Fibroblast of lung (primary cell): Measurements from ENCODE around the gene N4BP3. TPM values are rescaled to one million over a fixed set of nuclear protein-coding genes. Genes with fewer than 3 reads are reported as not detected.

Source experiments
- DNase-seq, 2 donors: peaks; one replicate each; pipeline versions ENCODE4 v3.0.0 to v3.0.0-alpha.2; 2010; ENCODE audit warnings: low read depth in 2 of 2
- H2AFZ ChIP-seq: 2 replicates; pipeline ENCODE4 v1.5.1; 2012; ENCODE audit warnings: low read length, control low read depth, inconsistent platforms
- H3K27ac ChIP-seq: 2 replicates; pipeline ENCODE4 v1.5.1; 2011; ENCODE audit warnings: low read length, control low read depth; ENCODE audit not compliant: insufficient read depth
- H3K27me3 ChIP-seq: 2 replicates; pipeline ENCODE4 v1.5.1; 2011; ENCODE audit warnings: mild to moderate bottlenecking, low read length; ENCODE audit not compliant: control insufficient read depth, insufficient read depth
- H3K36me3 ChIP-seq: 2 replicates; pipeline ENCODE4 v1.5.1; 2011; ENCODE audit warnings: low read length; ENCODE audit not compliant: control insufficient read depth, insufficient read depth
- H3K4me1 ChIP-seq: 2 replicates; pipeline ENCODE4 v1.5.1; 2011; ENCODE audit warnings: low read length; ENCODE audit not compliant: control insufficient read depth, insufficient read depth; ENCODE audit errors: extremely low read depth
- H3K4me2 ChIP-seq: 2 replicates; pipeline ENCODE4 v1.5.1; 2011; ENCODE audit warnings: low read length, control low read depth; ENCODE audit not compliant: insufficient read depth; ENCODE audit errors: extremely low read depth
- H3K4me3 ChIP-seq, 4 experiments: fragments of 200-600 bp in 1 of 4; sonication (generic) in 1 of 4; replicated peaks in 1 of 4; 2 replicates each; pipeline ENCODE4 v1.5.1; 2011 to 2016; ENCODE audit warnings: low read length in 4 of 4, low read depth in 3 of 4, mild to moderate bottlenecking in 3 of 4, control low read depth in 2 of 4, inconsistent platforms in 1 of 4, mixed read lengths in 1 of 4; ENCODE audit not compliant: insufficient read depth in 1 of 4; ENCODE audit errors: control extremely low read depth in 1 of 4
- H3K79me2 ChIP-seq: 2 replicates; pipeline ENCODE4 v1.5.1; 2012; ENCODE audit warnings: mild to moderate bottlenecking, low read length, inconsistent platforms; ENCODE audit not compliant: control insufficient read depth, insufficient read depth
- H3K9ac ChIP-seq: 2 replicates; pipeline ENCODE4 v1.5.1; 2011; ENCODE audit warnings: mild to moderate bottlenecking, low read length, control low read depth; ENCODE audit not compliant: insufficient read depth
- H3K9me3 ChIP-seq: 2 replicates; pipeline ENCODE4 v1.5.1; 2012; ENCODE audit warnings: low read depth, low read length; ENCODE audit not compliant: control insufficient read depth, insufficient read depth
- H4K20me1 ChIP-seq: 2 replicates; pipeline ENCODE4 v1.5.1; 2011; ENCODE audit warnings: low read length; ENCODE audit not compliant: control insufficient read depth, insufficient read depth; ENCODE audit errors: extremely low read depth
- EZH2 ChIP-seq: IDR thresholded peaks from 2 replicates; pipeline ENCODE4 v1.5.1; 2012; ENCODE audit warnings: low read length, control low read depth, mild to moderate bottlenecking; ENCODE audit errors: missing control alignments
- polyA plus RNA-seq, 2 donors: library from polyadenylated mRNA; depleted of rRNA in 1 of 2; stranded (reverse) in 1 of 2; unstranded in 1 of 2; fragments of >200 nt; gene quantifications; 2 replicates each; pipeline ENCODE4 v1.2.1, GENCODE V29; 2011 to 2012; ENCODE audit warnings: missing spikeins in 1 of 2
- total RNA-seq: library from RNA; depleted of rRNA; stranded (reverse); fragments of >200 nt; gene quantifications from 2 replicates; pipeline ENCODE4 v1.2.1, GENCODE V29; 2014
- TF ChIP-seq, protein P1 (sequence below), 2 donors: IDR thresholded peaks in 1 of 2; conservative IDR thresholded peaks in 1 of 2; 1 replicate in 1 of 2; 2 replicates in 1 of 2; pipeline ENCODE4 v1.5.1; 2011 to 2012; ENCODE audit warnings: low read length in 2 of 2, control low read depth in 1 of 2, inconsistent platforms in 1 of 2, low read depth in 1 of 2, mild to moderate bottlenecking in 1 of 2

N4BP3 gene
- total and polyA plus RNA-seq, 2 donors (not counting 1 experiment from before 2014, with no cell fraction given): 0.19 to 0.83 TPM

DNA sequence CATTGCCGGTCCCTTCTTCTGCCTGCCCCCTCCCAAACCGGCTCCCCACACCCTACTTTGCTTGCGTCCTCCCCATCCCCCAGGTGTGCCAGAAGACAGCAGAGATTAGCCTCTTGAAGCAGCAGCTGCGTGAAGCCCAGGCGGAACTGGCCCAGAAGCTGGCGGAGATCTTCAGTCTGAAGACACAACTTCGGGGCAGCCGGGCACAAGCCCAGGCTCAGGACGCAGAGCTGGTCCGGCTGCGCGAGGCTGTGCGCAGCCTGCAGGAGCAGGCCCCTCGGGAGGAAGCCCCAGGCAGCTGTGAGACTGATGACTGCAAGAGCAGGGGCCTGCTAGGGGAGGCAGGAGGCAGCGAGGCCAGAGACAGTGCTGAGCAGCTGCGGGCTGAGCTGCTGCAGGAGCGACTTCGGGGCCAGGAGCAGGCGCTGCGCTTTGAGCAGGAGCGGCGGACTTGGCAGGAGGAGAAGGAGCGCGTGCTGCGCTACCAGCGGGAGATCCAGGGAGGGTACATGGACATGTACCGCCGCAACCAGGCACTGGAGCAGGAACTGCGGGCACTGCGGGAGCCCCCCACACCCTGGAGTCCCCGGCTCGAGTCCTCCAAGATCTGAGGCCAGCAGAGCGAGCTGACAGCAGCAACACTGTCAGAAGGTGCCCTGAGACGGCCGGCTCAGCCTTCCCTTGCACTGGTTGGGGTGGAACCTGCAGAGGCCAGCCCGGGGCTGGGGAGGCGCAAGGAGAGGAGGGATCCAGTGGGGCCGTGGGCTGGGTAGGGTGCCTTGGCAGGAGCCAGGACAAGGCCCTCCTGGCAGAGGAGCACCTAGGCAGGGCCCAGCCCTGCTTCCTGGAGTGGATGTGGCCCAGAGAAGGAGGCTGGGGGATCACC is 8.3 kb downstream of the N4BP3 start:
- H3K36me3 ChIP-seq: no peaks in the 10 kb centered on the region
- H3K27me3 ChIP-seq: peaks cover 14% of the 10 kb centered on the region
- DNase-seq: peak in 1 of 2 donors; percentile 9
- H3K27ac ChIP-seq: no peak overlapping the region
- H3K9me3 ChIP-seq: no peaks in the 10 kb centered on the region
- H2AFZ ChIP-seq: peak overlapping the region; percentile 36
- TF ChIP-seq EZH2: no peak
- TF ChIP-seq, protein P1, sequence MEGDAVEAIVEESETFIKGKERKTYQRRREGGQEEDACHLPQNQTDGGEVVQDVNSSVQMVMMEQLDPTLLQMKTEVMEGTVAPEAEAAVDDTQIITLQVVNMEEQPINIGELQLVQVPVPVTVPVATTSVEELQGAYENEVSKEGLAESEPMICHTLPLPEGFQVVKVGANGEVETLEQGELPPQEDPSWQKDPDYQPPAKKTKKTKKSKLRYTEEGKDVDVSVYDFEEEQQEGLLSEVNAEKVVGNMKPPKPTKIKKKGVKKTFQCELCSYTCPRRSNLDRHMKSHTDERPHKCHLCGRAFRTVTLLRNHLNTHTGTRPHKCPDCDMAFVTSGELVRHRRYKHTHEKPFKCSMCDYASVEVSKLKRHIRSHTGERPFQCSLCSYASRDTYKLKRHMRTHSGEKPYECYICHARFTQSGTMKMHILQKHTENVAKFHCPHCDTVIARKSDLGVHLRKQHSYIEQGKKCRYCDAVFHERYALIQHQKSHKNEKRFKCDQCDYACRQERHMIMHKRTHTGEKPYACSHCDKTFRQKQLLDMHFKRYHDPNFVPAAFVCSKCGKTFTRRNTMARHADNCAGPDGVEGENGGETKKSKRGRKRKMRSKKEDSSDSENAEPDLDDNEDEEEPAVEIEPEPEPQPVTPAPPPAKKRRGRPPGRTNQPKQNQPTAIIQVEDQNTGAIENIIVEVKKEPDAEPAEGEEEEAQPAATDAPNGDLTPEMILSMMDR (conservative IDR thresholded peaks at IDR 0.05 in 1 of 2, IDR thresholded peaks at IDR 0.05 in 1 of 2; ENCODE audit: low read depth in 1 of 2, low read length in 2 of 2): no peak
- H3K79me2 ChIP-seq: no peaks in the 10 kb centered on the region
- H3K4me3 ChIP-seq: peak overlapping the region in 1 of 4 experiments; percentile 49
- peak overlapping the region; percentile 3 for H3K4me2 ChIP-seq
- no peaks in the 10 kb centered on the region for H3K4me1 ChIP-seq
- no peak overlapping the region for H3K9ac ChIP-seq
- no peaks in the 10 kb centered on the region for H4K20me1 ChIP-seq

DNA sequence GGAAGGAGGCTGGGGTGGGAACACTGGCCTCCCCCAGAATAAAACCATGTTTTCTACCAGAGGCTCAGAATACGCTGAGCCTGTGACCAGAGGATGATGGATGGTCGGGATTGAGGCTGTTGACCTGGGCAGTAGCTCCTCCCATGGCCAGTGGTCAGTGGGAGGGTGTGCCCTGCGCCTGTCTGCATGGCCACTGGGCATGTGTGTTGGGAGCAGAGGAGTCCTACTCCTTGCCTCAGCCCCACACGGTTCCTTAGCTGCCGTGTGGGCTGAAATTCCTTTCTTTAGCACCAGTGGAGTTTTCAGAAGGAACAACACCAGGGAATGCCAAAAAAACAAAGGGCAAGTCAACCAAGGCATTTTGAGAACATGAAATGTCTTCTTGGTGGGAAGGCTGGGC is 9.0 kb downstream of the N4BP3 start:
- TF ChIP-seq, protein P1 (conservative IDR thresholded peaks at IDR 0.05 in 1 of 2, IDR thresholded peaks at IDR 0.05 in 1 of 2; ENCODE audit: low read depth in 1 of 2, low read length in 2 of 2): no peak
- TF ChIP-seq EZH2: no peak
- Histone ChIP-seq H3K4me1 (no peaks in the 10 kb centered on the region), H3K9me3 (no peaks in the 10 kb centered on the region), H3K27ac (no peak overlapping the region), H4K20me1 (no peaks in the 10 kb centered on the region), H3K4me3 (no peak overlapping the region), H2AFZ (no peak overlapping the region), H3K36me3 (no peaks in the 10 kb centered on the region), H3K79me2 (no peaks in the 10 kb centered on the region), H3K27me3 (peaks cover 9% of the 10 kb centered on the region), H3K9ac (no peak overlapping the region), H3K4me2 (no peak overlapping the region)
- no peak for DNase-seq

GRCh38 chr5:178123094-178123965 is 10.0 kb downstream of the N4BP3 start:
- H4K20me1 ChIP-seq: no peaks in the 10 kb centered on the region
- no peaks in the 10 kb centered on the region for H3K4me1 ChIP-seq
- no peaks in the 10 kb centered on the region for H3K9me3 ChIP-seq
- H3K79me2 ChIP-seq: no peaks in the 10 kb centered on the region
- no peak for DNase-seq
- H3K4me2 ChIP-seq: no peak overlapping the region
- no peak for TF ChIP-seq EZH2
- TF ChIP-seq, protein P1 (conservative IDR thresholded peaks at IDR 0.05 in 1 of 2, IDR thresholded peaks at IDR 0.05 in 1 of 2; ENCODE audit: low read depth in 1 of 2, low read length in 2 of 2): no peak
- no peak overlapping the region for H3K4me3 ChIP-seq
- peaks cover 9% of the 10 kb centered on the region for H3K27me3 ChIP-seq
- H3K27ac ChIP-seq: no peak overlapping the region
- no peak overlapping the region for H2AFZ ChIP-seq
- H3K36me3 ChIP-seq: no peaks in the 10 kb centered on the region
- H3K9ac ChIP-seq: no peak overlapping the region
